Calu3 (cell line): ENCODE data around the gene PRMT2. TPM values are rescaled to one million over a fixed set of nuclear protein-coding genes. Genes with fewer than 3 reads are reported as not detected.

Source experiments
- BruUV-seq: library from RNA; stranded (reverse); fragments of 400-500 nt; replicated peaks from 2 replicates; lab custom pipeline; 2021; lab: Mats Ljungman, UMichigan
- CTCF ChIA-PET: fragments of 300-600 bp; sonication (Branson Sonifier 250); formaldehyde crosslinking; loops from one replicate; lab custom pipeline; 2022; ENCODE audit warnings: antibody characterized with exemption; lab: Charles Lee
- DNase-seq: peaks from one replicate; pipeline ENCODE4 v3.0.0; 2022
- H3K27ac Mint-ChIP-seq: one replicate; pipeline ENCODE4 v1.8.0; 2022; ENCODE audit warnings: mixed read lengths; ENCODE audit not compliant: unreplicated experiment
- H3K27me3 Mint-ChIP-seq: one replicate; pipeline ENCODE4 v1.8.0; 2022; ENCODE audit warnings: mixed read lengths; ENCODE audit not compliant: unreplicated experiment
- H3K36me3 Mint-ChIP-seq: one replicate; pipeline ENCODE4 v1.8.0; 2022; ENCODE audit warnings: mild to moderate bottlenecking, moderate library complexity, mixed read lengths; ENCODE audit not compliant: insufficient read depth, unreplicated experiment
- H3K4me1 Mint-ChIP-seq: one replicate; pipeline ENCODE4 v1.8.0; 2022; ENCODE audit warnings: mild to moderate bottlenecking, low read depth, mixed read lengths; ENCODE audit not compliant: unreplicated experiment
- H3K4me3 Mint-ChIP-seq: one replicate; pipeline ENCODE4 v1.8.0; 2022; ENCODE audit warnings: mild to moderate bottlenecking, low read depth, moderate library complexity, mixed read lengths; ENCODE audit not compliant: unreplicated experiment
- H3K9me3 Mint-ChIP-seq: one replicate; pipeline ENCODE4 v1.8.0; 2022; ENCODE audit warnings: low read depth, mixed read lengths; ENCODE audit not compliant: unreplicated experiment
- intact Hi-C: fragments of 100-400 bp; cut with micrococcal nuclease; formaldehyde crosslinking; loops from one replicate; pipeline ENCODE4 v1.10.0; 2022; ENCODE audit not compliant: unreplicated experiment
- total RNA-seq: library from RNA; stranded (reverse); gene quantifications from 2 replicates; pipeline ENCODE4 v1.2.3, GENCODE V29; 2022
- TF ChIP-seq, protein P1 (sequence below): fragments of 200-600 bp; IDR thresholded peaks from one replicate; pipeline ENCODE4 v1.8.0; 2022; ENCODE audit warnings: antibody characterized with exemption; ENCODE audit not compliant: unreplicated experiment

The PRMT2 gene
- total RNA-seq, 1 experiment from 2014 or later, result 59.4 TPM

DNA sequence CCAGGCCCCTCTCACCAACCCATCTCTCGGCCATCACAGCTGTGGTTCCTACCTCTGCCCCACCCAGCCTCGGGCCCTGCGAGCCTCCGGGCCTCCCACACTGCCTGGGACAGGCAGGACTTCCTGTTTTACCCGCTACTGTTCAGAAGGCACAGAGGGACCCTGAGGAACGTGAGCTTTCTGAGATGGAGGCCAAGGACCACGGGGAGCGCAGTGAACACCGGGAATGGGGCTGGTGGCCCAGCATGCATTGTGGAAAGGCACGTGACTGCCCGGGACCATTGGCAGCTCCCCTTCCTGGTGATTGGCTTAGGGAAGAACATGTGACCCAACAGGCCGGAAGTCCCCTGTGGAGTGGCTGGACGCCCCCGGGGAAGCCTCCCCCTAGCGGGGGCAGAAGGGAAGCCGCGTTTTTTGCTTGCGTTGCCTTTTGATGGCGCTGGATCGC is 37.6 kb upstream of the PRMT2 start:
- Mint-ChIP-seq H3K9me3 (no peaks in the 10 kb centered on the region), H3K4me1 (peaks cover 6% of the 10 kb centered on the region), H3K27ac (no peak overlapping the region), H3K36me3 (no peaks in the 10 kb centered on the region), H3K4me3 (no peak overlapping the region), H3K27me3 (no peaks in the 10 kb centered on the region)
- TF ChIP-seq, protein P1, sequence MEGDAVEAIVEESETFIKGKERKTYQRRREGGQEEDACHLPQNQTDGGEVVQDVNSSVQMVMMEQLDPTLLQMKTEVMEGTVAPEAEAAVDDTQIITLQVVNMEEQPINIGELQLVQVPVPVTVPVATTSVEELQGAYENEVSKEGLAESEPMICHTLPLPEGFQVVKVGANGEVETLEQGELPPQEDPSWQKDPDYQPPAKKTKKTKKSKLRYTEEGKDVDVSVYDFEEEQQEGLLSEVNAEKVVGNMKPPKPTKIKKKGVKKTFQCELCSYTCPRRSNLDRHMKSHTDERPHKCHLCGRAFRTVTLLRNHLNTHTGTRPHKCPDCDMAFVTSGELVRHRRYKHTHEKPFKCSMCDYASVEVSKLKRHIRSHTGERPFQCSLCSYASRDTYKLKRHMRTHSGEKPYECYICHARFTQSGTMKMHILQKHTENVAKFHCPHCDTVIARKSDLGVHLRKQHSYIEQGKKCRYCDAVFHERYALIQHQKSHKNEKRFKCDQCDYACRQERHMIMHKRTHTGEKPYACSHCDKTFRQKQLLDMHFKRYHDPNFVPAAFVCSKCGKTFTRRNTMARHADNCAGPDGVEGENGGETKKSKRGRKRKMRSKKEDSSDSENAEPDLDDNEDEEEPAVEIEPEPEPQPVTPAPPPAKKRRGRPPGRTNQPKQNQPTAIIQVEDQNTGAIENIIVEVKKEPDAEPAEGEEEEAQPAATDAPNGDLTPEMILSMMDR, result no peak
- CTCF ChIA-PET, result no interaction called here
- no TSS peak for BruUV-seq
- intact Hi-C loops, result no loop called here
- no peak for DNase-seq

DNA sequence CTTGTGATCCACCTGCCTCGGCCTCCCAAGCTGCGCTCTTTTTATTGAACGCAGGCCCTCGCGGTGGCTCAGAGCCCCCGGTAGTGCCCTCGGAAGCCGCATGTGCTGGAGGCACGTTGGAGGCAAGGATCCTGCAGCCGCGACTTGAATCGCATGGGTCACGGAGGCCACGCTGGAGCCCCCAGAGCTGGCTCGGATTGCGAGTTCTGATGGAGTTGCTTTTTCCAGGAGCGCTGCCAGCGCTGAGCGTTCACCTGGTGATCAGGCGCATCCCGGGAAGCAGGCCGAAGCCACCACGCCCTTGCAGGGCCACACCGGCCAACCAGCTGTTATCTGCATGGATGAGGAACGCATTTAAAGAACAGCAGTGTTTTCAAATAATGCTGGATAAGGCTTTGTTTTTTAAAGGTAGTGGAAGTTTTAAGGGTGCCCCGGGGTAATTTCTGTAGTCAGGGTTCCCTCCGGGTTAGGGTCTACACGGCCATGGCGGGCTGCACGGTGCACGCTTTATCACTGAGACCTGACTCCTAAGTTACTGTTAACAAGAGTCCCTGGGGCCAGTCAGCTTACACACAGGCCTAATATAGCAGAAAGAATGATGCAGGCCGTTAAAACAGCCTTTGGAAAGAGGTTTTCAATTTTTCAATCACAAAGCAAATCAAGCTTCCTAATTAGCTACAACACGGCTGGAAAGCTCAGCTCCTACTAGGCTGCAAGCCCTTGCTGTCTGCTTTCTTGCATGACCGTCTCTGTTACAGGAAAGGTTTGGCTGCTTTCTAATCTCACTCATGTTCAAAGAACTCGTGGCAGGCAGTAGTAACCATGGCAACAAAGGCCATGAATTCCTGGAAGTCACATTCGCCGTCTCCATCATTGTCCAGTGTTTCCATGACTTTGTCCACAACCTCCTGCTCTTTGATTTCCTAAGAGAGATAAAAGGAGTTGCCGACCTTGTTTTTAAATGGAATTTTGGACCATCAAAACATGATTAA is 36.6 kb upstream of the PRMT2 start:
- TF ChIP-seq, protein P1, result no peak
- Mint-ChIP-seq H3K9me3 (no peaks in the 10 kb centered on the region), H3K36me3 (no peaks in the 10 kb centered on the region), H3K27me3 (no peaks in the 10 kb centered on the region), H3K4me3 (no peak overlapping the region), H3K4me1 (peaks cover 6% of the 10 kb centered on the region), H3K27ac (no peak overlapping the region)
- intact Hi-C loops, result no loop called here
- no peak for DNase-seq
- CTCF ChIA-PET, result no interaction called here
- no TSS peak for BruUV-seq

DNA sequence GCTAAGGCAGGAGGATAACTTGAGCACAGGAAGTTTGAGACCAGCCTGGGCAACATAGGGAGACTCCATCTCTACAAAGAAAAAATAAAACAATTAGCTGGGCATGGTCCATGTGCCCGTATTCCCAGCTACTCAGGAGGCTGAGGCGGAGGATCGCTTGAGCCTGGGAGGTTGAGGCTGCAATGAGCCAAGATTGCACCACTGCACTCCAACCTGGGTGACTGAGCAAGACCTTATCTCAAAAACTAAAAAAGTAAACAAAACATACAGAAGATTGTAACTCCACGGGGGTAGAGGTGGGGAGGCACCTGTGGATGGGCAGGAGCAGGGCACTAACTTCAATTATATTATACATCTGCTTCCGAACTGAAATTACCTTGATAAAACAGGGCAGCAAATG is 35.2 kb upstream of the PRMT2 start:
- Mint-ChIP-seq H3K4me1 (peaks cover 6% of the 10 kb centered on the region), H3K36me3 (no peaks in the 10 kb centered on the region), H3K9me3 (no peaks in the 10 kb centered on the region), H3K27me3 (no peaks in the 10 kb centered on the region), H3K4me3 (no peak overlapping the region), H3K27ac (no peak overlapping the region)
- DNase-seq, result no peak
- intact Hi-C loops, result no loop called here
- TF ChIP-seq, protein P1, result no peak
- BruUV-seq, result no TSS peak
- CTCF ChIA-PET, result no interaction called here

DNA sequence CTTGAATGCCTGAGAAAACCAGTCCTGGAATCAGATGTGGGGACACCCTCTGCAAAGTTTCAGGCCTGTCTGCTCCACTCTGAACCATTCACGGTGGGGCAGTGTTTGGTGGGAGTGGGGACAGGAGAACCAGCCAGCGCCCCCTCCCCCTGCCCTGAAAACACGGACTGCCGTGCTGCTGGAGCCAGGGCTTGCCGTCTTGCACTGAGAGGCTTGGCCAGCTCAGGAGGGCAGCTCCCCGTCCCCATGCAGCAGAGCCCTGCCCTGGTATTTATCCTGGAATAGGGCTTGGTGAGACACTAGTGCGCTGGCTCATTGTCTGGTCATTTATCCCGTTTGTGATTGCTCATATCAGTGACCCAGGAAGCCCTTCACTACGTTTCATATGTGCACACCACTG is 34.5 kb upstream of the PRMT2 start:
- DNase-seq, result no peak
- TF ChIP-seq, protein P1, result no peak
- H3K27me3 Mint-ChIP-seq, result no peaks in the 10 kb centered on the region
- no peaks in the 10 kb centered on the region for H3K36me3 Mint-ChIP-seq
- no TSS peak for BruUV-seq
- no peaks in the 10 kb centered on the region for H3K9me3 Mint-ChIP-seq
- CTCF ChIA-PET, result no interaction called here
- no peak overlapping the region for H3K4me3 Mint-ChIP-seq
- intact Hi-C loops, result no loop called here
- H3K27ac Mint-ChIP-seq, result no peak overlapping the region
- H3K4me1 Mint-ChIP-seq, result peaks cover 6% of the 10 kb centered on the region
